Trophoblast cell (in vitro differentiated cells and primary cell): ENCODE measurements around the gene VDR.
"Not testable (repeated sequence)": the region's sequence is repeated elsewhere in the genome, so short reads cannot be mapped to it uniquely, and the experiment has no call there.

Source experiments
- DNase-seq, 2 donors: peaks; one replicate each; pipeline ENCODE4 v3.0.0-alpha.2; 2016
- H2AFZ ChIP-seq: 2 replicates; pipeline ENCODE4 v1.6.1; 2013; ENCODE audit warnings: low read length, moderate library complexity, mild to moderate bottlenecking; ENCODE audit not compliant: insufficient read depth, poor library complexity
- H2AK5ac ChIP-seq: 2 replicates; pipeline ENCODE4 v1.6.1; 2013; ENCODE audit warnings: mild to moderate bottlenecking, low read length
- H2BK120ac ChIP-seq: 2 replicates; pipeline ENCODE4 v1.6.1; 2013; ENCODE audit warnings: low read length, mild to moderate bottlenecking, moderate library complexity; ENCODE audit not compliant: insufficient read depth, poor library complexity
- H2BK12ac ChIP-seq: 2 replicates; pipeline ENCODE4 v1.6.1; 2013; ENCODE audit warnings: mild to moderate bottlenecking, low read length, moderate library complexity
- H2BK5ac ChIP-seq: 2 replicates; pipeline ENCODE4 v1.6.1; 2013; ENCODE audit warnings: low read length, low read depth, moderate library complexity, mild to moderate bottlenecking; ENCODE audit not compliant: poor library complexity
- H3K14ac ChIP-seq: 2 replicates; pipeline ENCODE4 v1.6.1; 2013; ENCODE audit warnings: mild to moderate bottlenecking, low read length
- H3K18ac ChIP-seq: 2 replicates; pipeline ENCODE4 v1.6.1; 2013; ENCODE audit warnings: mild to moderate bottlenecking, low read length
- H3K23ac ChIP-seq: 2 replicates; pipeline ENCODE4 v1.6.1; 2013; ENCODE audit warnings: low read length
- H3K27ac ChIP-seq: 2 replicates; pipeline ENCODE4 v1.5.1; 2013; ENCODE audit warnings: low read depth, mild to moderate bottlenecking, inconsistent platforms, low read length, moderate library complexity
- H3K27me3 ChIP-seq: 2 replicates; pipeline ENCODE4 v1.6.1; 2013; ENCODE audit warnings: inconsistent platforms, mild to moderate bottlenecking, low read length, moderate library complexity; ENCODE audit not compliant: insufficient read depth
- H3K36me3 ChIP-seq, 2 experiments: 1 replicate in 1 of 2; 2 replicates in 1 of 2; pipeline ENCODE4 v1.6.1; 2013; ENCODE audit warnings: low read length in 2 of 2, mild to moderate bottlenecking in 2 of 2, moderate library complexity in 1 of 2; ENCODE audit not compliant: insufficient read depth in 2 of 2, control insufficient read depth in 1 of 2
- H3K4ac ChIP-seq: 2 replicates; pipeline ENCODE4 v1.6.1; 2013; ENCODE audit warnings: low read depth, mild to moderate bottlenecking, low read length, moderate library complexity
- H3K4me1 ChIP-seq, 2 experiments: 1 replicate in 1 of 2; 2 replicates in 1 of 2; pipeline ENCODE4 v1.6.1; 2013; ENCODE audit warnings: low read length in 2 of 2, mild to moderate bottlenecking in 2 of 2, moderate library complexity in 1 of 2; ENCODE audit not compliant: insufficient read depth in 2 of 2, control insufficient read depth in 1 of 2
- H3K4me2 ChIP-seq: 2 replicates; pipeline ENCODE4 v1.6.1; 2013; ENCODE audit warnings: inconsistent platforms, mild to moderate bottlenecking, low read length, moderate library complexity
- H3K4me3 ChIP-seq: 2 replicates; pipeline ENCODE4 v1.5.1; 2013; ENCODE audit warnings: mild to moderate bottlenecking, low read depth, low read length, inconsistent platforms
- H3K79me1 ChIP-seq: one replicate; pipeline ENCODE4 v1.6.1; 2013; ENCODE audit warnings: low read length
- H3K79me2 ChIP-seq: 2 replicates; pipeline ENCODE4 v1.6.1; 2013; ENCODE audit warnings: low read length, mild to moderate bottlenecking; ENCODE audit not compliant: control insufficient read depth, insufficient read depth, poor library complexity
- H3K9ac ChIP-seq: 2 replicates; pipeline ENCODE4 v1.6.1; 2013; ENCODE audit warnings: mild to moderate bottlenecking, low read length
- H3K9me3 ChIP-seq: 2 replicates; pipeline ENCODE4 v1.6.1; 2013; ENCODE audit warnings: low read depth, mild to moderate bottlenecking, control low read depth, inconsistent platforms, low read length; ENCODE audit not compliant: insufficient read depth
- H4K12ac ChIP-seq: 2 replicates; pipeline ENCODE4 v1.6.1; 2013; ENCODE audit warnings: low read depth, mild to moderate bottlenecking, low read length, moderate library complexity
- H4K8ac ChIP-seq: 2 replicates; pipeline ENCODE4 v1.6.1; 2013; ENCODE audit warnings: low read depth, mild to moderate bottlenecking, low read length, moderate library complexity
- H4K91ac ChIP-seq: one replicate; pipeline ENCODE4 v1.6.1; 2013; ENCODE audit warnings: low read depth, mild to moderate bottlenecking, low read length, moderate library complexity
- WGBS: extraction: QIAGEN DNeasy Blood & Tissue Kit; methylation state at CpG from one replicate; pipeline ENCODE4 v1.1.7; 2013; ENCODE audit warnings: missing lambda C conversion rate; ENCODE audit not compliant: insufficient read length, insufficient coverage; ENCODE audit errors: extremely low coverage; 5-methylcytosine and 5-hydroxymethylcytosine counted together

VDR gene

GRCh38 chr12:47817272-47818006 is 87.4 kb downstream of the VDR start:
- H3K27me3 ChIP-seq: no peaks in the 10 kb centered on the region
- H4K91ac ChIP-seq: peak overlapping the region; percentile 40
- H3K4me1 ChIP-seq: peaks cover 48 to 64% of the 10 kb centered on the region in 2 experiments
- peak overlapping the region; percentile 52 for H3K27ac ChIP-seq
- WGBS: no CpG with 5 or more reads among the region's 7 CpGs
- H3K18ac ChIP-seq: peak overlapping the region; percentile 60
- H3K4ac ChIP-seq: peak overlapping the region; percentile 75
- peaks cover 11 to 14% of the 10 kb centered on the region in 2 experiments for H3K36me3 ChIP-seq
- H4K8ac ChIP-seq: no peak overlapping the region
- H3K4me3 ChIP-seq: no peak overlapping the region
- no peak overlapping the region for H2BK5ac ChIP-seq
- peak overlapping the region; percentile 29 for H2BK120ac ChIP-seq
- no peak overlapping the region for H3K23ac ChIP-seq
- H4K12ac ChIP-seq: no peak overlapping the region
- no peak for DNase-seq
- peak overlapping the region; percentile 74 for H3K14ac ChIP-seq
- peaks cover 46% of the 10 kb centered on the region for H3K79me1 ChIP-seq
- peaks cover 54% of the 10 kb centered on the region for H3K79me2 ChIP-seq
- no peak overlapping the region for H2BK12ac ChIP-seq
- H3K9ac ChIP-seq: no peak overlapping the region
- no peak overlapping the region for H2AFZ ChIP-seq
- peak overlapping the region; percentile 95 for H3K4me2 ChIP-seq
- no peaks in the 10 kb centered on the region for H3K9me3 ChIP-seq
- peak overlapping the region; percentile 86 for H2AK5ac ChIP-seq

GRCh38 chr12:47816403-47817271 is 88.2 kb downstream of the VDR start:
- peak overlapping the region; percentile 21 for H3K14ac ChIP-seq
- no peaks in the 10 kb centered on the region for H3K9me3 ChIP-seq
- H3K9ac ChIP-seq: no peak overlapping the region
- no peak overlapping the region for H3K4me3 ChIP-seq
- H2AFZ ChIP-seq: no peak overlapping the region
- H4K91ac ChIP-seq: peak overlapping the region; percentile 21
- H3K4me1 ChIP-seq: peaks cover 48 to 63% of the 10 kb centered on the region in 2 experiments
- peak overlapping the region; percentile 67 for H3K18ac ChIP-seq
- no peak overlapping the region for H4K12ac ChIP-seq
- H2BK120ac ChIP-seq: no peak overlapping the region
- peak overlapping the region; percentile 52 for H3K27ac ChIP-seq
- peak overlapping the region; percentile 13 for H4K8ac ChIP-seq
- peak overlapping the region; percentile 75 for H3K4ac ChIP-seq
- no peak for DNase-seq
- no peak overlapping the region for H2BK5ac ChIP-seq
- peak overlapping the region; percentile 7 for H2AK5ac ChIP-seq
- H3K23ac ChIP-seq: no peak overlapping the region
- H3K36me3 ChIP-seq: peaks cover 11 to 14% of the 10 kb centered on the region in 2 experiments
- no peak overlapping the region for H2BK12ac ChIP-seq
- H3K79me1 ChIP-seq: peaks cover 45% of the 10 kb centered on the region
- H3K4me2 ChIP-seq: peak overlapping the region; percentile 95
- no CpG with 5 or more reads among the region's 12 CpGs for WGBS
- no peaks in the 10 kb centered on the region for H3K27me3 ChIP-seq
- H3K79me2 ChIP-seq: peaks cover 59% of the 10 kb centered on the region

- H3K79me2 ChIP-seq: peaks cover 59% of the 10 kb centered on the region
- peaks cover 48 to 62% of the 10 kb centered on the region in 2 experiments for H3K4me1 ChIP-seq
- H4K8ac ChIP-seq, H3K4me3 ChIP-seq, H2AK5ac ChIP-seq, H2BK120ac ChIP-seq, H2BK5ac ChIP-seq, H3K14ac ChIP-seq, H4K91ac ChIP-seq, H3K9ac ChIP-seq, H2BK12ac ChIP-seq, H3K27ac ChIP-seq, H3K4me2 ChIP-seq, H3K18ac ChIP-seq, H2AFZ ChIP-seq, DNase-seq, H3K9me3 ChIP-seq, H4K12ac ChIP-seq, H3K23ac ChIP-seq, H3K27me3 ChIP-seq: not testable (repeated sequence)
- H3K79me1 ChIP-seq: peaks cover 35% of the 10 kb centered on the region
- peak overlapping the region; percentile 21 for H3K4ac ChIP-seq
- peaks cover 11 to 16% of the 10 kb centered on the region in 2 experiments for H3K36me3 ChIP-seq
- WGBS: no CpG with 5 or more reads among the region's 5 CpGs
Observed at GRCh38 chr12:47815447-47815846, 89.3 kb downstream of the VDR start.

GRCh38 chr12:47814539-47815170 is 90.1 kb downstream of the VDR start:
- H3K36me3 ChIP-seq: peaks cover 11 to 16% of the 10 kb centered on the region in 2 experiments
- H3K79me1 ChIP-seq: peaks cover 29% of the 10 kb centered on the region
- H3K27ac ChIP-seq: no peak overlapping the region
- peak overlapping the region; percentile 49 for H4K8ac ChIP-seq
- H2AFZ ChIP-seq: peak overlapping the region; percentile 38
- H3K4me1 ChIP-seq: peaks cover 51 to 62% of the 10 kb centered on the region in 2 experiments
- H4K12ac ChIP-seq: no peak overlapping the region
- H3K79me2 ChIP-seq: peaks cover 57% of the 10 kb centered on the region
- WGBS: no CpG with 5 or more reads among the region's 3 CpGs
- H4K91ac ChIP-seq: peak overlapping the region; percentile 6
- H3K9ac ChIP-seq: no peak overlapping the region
- DNase-seq: no peak
- no peak overlapping the region for H3K23ac ChIP-seq
- no peak overlapping the region for H2BK12ac ChIP-seq
- H2BK120ac ChIP-seq: no peak overlapping the region
- H3K18ac ChIP-seq: peak overlapping the region; percentile 32
- no peaks in the 10 kb centered on the region for H3K9me3 ChIP-seq
- no peak overlapping the region for H3K4me3 ChIP-seq
- peak overlapping the region; percentile 39 for H2AK5ac ChIP-seq
- peak overlapping the region; percentile 68 for H3K4ac ChIP-seq
- no peaks in the 10 kb centered on the region for H3K27me3 ChIP-seq
- H3K4me2 ChIP-seq: no peak overlapping the region
- H2BK5ac ChIP-seq: peak overlapping the region; percentile 38
- peak overlapping the region; percentile 12 for H3K14ac ChIP-seq
